GM21576 (cell line): ENCODE data around the gene PIWIL1.

Experiments used
- ATAC-seq: cut with Tn5 transposase; IDR thresholded peaks from one replicate; pipeline ENCODE4 v1.9.1; 2021; ENCODE audit warnings: mild to moderate bottlenecking, moderate library complexity; ENCODE audit not compliant: unreplicated experiment

Gene PIWIL1

DNA sequence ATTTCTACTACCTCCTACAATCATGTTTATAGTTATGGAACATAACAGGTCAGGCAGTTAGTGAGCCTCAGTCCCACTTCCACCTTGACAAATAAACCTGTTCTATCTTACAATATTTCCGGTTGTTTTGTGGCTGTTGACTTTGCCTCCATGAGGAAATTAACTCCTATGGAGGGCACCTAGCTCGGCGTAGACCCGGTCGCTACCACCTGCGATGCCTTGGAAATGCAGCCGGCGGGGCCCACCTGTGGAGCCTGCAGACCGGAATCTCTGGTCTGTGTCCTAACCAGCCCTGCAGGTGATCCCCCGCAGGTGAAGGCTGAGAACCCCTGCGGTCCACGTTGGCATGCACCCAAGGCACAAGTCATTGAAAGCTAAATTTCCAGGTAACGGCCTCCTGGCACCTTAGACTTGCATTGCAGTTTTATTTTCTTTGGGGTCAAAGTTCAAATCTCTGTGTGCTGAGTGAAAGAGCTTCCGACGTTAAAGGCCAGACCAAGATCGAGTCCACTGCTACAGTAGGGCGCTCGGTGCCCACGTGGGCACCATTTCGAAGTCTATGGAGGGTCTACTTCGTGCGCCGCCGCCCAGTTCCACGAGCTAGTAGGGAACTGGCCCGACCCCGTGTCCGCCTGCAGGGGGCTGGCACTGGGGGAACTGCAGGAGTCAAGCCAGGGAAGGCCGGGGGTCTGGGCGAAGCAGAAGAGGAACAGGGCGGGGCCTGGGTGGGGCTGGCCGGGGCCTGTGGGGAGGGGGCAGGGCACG lies 782 bp upstream of the PIWIL1 start:
- ATAC-seq: no peak

GRCh38 chr12:130338794-130339601 lies 1.3 kb downstream of the PIWIL1 start:
- no peak for ATAC-seq

DNA sequence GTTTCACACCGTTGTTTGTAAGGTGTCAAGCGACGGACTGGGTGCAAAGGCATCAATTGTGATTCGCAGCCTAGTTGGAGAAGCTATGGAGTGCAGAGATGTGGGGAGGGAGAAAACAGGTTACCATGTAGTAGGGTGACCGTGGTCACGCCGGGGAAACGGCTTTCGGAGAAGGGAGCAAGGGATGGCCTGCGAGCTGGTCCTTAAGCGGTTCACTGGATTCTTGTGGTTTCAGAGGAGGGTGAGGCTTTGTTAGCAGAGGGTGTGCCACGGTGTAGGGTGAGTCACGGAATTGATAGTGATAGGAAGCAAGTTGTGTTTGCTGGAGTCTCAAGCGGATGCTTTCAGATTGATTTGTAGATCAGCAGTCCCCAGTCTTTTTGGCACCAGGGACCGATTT lies 2.3 kb downstream of the PIWIL1 start:
- ATAC-seq: no peak

DNA sequence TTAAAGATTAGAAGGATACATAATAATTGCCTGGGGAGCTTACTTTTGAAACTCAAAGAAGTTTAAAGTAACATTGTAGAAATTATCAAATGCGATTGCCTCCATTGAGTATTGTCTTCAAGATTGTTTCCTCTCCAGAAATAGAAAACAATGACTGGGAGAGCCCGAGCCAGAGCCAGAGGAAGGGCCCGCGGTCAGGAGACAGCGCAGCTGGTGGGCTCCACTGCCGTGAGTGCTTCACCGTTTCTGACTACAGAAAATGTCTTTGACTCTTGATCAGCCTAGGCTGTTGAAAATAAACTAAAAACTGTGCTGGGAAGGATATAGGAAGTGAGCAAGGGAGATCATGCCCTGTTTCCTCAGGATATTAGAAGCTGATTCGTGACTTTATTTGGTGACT lies 4.8 kb downstream of the PIWIL1 start:
- ATAC-seq: no peak

DNA sequence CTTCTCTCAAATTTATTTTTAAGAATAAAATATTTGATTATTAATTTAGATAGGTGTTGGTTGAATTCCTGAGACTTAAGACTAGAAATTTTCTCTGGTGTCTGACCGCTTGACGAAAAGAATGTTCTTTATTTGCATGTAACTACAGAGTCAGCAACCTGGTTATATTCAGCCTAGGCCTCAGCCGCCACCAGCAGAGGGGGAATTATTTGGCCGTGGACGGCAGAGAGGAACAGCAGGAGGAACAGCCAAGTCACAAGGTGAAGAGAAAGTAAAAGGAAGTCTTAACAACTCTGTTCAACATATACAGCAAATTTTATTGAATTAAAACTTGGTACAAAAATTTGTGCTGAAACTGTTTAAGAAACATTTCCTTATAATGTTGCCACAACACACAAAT lies 5.2 kb downstream of the PIWIL1 start:
- no peak for ATAC-seq

- ATAC-seq: no peak
Measured at GRCh38 chr12:130344529-130344928, 6.8 kb downstream of the PIWIL1 start.

- no peak for ATAC-seq
Measured at GRCh38 chr12:130345292-130345691, 7.6 kb downstream of the PIWIL1 start.

DNA sequence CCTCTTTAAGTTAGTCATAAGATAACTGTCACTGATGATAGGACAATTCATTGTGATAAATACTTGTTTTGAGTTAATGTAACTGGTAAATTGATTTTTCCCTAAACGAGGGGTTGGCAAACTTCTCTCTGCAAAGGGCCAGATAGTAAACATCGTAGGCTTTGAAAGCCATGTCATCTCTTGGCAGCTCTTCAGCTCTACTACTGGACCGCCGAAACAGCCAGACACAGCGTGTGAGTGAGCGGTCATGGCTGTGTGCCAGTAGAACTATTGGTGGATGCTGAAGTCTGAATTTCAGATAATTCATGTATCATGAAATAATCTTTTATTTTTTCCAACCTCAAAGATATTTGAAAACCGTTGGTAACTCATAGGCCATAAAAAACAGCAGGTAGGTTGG lies 9.9 kb downstream of the PIWIL1 start:
- no peak for ATAC-seq

DNA sequence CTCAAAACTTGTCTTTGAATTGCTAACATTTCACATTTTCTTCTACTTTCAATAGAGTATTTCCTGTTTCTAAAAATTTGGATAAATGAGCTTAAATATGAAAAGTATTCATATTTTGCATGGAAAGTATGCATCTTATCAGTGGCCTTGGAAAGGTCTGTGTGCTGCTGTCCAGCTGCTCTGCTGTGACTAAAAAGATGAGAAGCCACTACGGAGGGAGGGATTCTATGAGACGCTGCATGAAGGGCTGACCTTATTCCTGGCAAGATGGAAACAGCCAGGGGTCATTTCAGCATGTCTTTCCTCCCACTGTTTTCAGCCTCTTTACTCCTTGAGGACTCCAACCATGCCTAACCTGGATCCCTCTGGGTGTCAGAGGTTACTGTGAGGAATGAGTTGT lies 13.0 kb downstream of the PIWIL1 start:
- ATAC-seq: no peak

GRCh38 chr12:130351326-130351725 lies 13.6 kb downstream of the PIWIL1 start:
- ATAC-seq: no peak

- no peak for ATAC-seq
Measured at GRCh38 chr12:130353081-130353480, 15.4 kb downstream of the PIWIL1 start.

DNA sequence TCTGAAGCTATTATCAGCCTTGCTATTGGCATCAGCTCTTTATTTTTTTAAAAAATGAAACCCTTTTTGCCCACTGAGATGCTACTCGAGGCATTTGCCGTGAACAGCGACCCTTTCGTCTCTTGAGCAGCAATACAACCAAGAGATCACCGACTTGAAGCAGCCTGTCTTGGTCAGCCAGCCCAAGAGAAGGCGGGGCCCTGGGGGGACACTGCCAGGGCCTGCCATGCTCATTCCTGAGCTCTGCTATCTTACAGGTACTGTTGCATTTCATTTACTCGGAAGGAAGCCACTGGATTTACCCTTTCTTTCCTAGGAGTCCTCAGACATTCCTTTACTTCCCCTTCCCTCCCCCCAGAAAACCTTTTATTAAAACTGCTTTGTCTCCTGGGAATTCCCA lies 16.7 kb downstream of the PIWIL1 start:
- no peak for ATAC-seq

DNA sequence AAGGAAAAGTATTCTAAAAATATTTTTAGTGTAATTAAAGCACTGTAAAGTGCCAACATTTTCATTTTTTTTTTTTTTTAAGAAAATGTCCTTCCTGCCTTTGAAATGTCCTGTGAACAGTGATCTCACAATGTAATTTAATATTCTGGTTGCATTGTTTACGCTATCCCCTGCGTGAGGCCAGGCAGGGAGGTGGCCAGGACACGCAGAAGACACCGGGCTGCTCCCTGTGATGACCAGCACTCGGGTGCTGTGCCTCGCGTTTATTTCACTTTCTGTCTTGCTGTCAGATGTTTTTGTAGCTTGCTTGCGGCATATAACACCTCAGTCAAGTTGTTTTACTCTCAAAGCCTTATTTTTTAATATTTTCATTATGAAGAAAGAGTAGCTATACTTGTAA lies 18.5 kb downstream of the PIWIL1 start:
- no peak for ATAC-seq

DNA sequence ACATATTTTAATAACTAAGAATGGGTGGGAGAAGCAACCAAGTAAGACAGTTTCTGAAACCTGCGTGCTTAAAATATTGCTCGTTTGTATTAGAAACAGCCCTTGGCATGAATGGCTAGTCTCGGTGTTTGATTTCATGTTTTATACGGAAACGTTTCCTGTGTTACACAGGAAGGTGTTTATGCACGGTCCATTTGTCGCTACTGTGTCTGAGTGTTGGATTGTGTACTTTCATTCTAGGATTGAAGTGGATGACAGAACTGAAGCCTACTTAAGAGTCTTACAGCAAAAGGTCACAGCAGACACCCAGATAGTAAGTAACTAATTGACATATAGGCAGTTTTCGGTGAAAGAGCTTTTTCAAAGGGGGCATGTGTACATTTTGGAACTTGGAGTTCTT lies 19.6 kb downstream of the PIWIL1 start:
- ATAC-seq: no peak

- no peak for ATAC-seq
Measured at GRCh38 chr12:130357729-130358330, 20.1 kb downstream of the PIWIL1 start.

- ATAC-seq: no peak
Measured at GRCh38 chr12:130362060-130362459, 24.4 kb downstream of the PIWIL1 start.

GRCh38 chr12:130364578-130364977 lies 26.9 kb downstream of the PIWIL1 start:
- ATAC-seq: no peak

DNA sequence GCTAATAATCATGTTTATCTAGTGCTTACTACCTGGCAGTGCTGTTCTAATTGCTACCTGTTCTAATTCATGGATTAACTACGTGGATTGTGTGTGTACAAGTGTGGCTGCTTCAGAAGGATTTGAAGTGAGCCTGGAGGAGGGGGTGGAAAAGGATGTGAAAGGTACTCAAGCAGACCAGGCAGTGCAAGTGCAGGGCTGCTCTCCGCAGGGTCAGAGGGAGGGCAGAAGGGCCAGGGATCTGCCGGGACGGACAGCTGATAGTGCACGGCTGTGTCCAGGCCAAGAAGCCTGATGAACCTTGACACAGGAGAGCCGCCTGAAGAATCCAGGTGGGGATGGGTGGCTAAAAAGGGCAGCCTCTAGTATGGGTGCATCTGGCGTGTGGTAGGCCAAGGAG lies 28.5 kb downstream of the PIWIL1 start:
- no peak for ATAC-seq

DNA sequence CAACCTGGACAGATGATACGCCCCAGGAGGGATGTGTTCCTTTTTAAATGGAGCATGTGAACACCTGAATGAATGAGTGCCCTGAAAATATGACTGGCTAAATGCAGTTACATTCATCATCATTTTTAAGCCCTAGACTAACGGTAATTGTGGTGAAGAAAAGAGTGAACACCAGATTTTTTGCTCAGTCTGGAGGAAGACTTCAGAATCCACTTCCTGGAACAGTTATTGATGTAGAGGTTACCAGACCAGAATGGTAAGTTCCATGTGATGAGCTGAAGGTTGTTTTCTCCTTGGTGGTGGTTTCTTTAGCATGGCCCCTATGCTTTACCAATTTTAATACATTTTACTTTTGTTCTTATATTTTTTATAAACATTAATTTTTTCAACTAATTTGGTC lies 29.3 kb downstream of the PIWIL1 start:
- ATAC-seq: no peak

GRCh38 chr12:130367523-130367922 lies 29.8 kb downstream of the PIWIL1 start:
- ATAC-seq: no peak

- no peak for ATAC-seq
Measured at GRCh38 chr12:130369816-130370215, 32.1 kb downstream of the PIWIL1 start.

DNA sequence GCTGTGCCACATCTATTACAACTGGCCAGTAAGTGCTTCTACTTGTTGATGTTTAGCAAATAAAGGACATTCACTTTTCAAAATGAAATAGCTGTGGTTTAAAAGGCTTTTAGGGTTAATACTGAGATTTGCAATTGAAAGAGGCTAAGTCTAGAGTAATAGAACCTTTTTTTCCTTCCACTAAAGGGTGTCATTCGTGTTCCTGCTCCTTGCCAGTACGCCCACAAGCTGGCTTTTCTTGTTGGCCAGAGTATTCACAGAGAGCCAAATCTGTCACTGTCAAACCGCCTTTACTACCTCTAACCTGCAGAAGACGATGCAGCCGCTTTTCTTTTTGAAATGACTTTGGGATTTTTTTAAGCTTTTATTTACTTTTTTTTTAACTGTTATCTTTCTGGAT lies 33.6 kb downstream of the PIWIL1 start:
- ATAC-seq: no peak
